Measurements from ENCODE around the gene HOXA10. TPM values are rescaled to one million over a fixed set of nuclear protein-coding genes. Genes with fewer than 3 reads are reported as not detected.

HOXA10 gene
- total RNA-seq, 1 experiment from 2014 or later, result not detected

DNA sequence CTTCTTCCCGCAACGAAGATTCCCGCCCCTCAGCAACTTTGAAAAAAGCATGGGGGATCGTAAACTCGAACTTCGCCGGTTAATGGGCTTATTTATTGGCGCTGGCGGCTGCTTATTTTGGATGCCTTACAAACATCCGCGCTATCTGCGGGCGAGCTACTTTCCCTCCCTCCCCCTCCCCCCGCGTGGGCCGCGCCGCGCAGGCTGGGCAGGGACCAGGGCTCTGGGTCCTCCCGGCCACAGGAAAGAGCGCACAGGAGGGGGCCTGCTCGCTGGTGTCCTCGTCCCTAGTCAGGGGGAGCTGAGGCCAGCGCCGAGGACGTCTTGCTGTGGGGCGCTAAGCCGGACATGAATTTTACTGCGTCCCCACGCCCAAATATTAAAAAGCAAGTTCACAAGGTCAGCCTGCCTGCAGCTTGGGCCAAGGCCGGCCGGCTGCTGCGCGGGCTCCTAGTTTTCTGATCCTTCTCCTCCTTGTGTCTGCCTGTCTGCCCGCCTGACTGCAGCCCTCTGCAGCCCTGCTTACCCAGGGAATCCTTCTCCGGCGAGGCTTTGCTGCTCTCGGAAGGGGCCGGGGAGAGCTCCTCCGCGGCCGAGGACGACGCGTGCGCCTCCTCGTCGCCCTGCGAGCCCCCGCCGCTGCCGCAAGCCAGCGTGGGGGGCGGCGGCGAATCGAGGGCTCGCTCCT, 1.2 kb downstream of the HOXA10 start:
- Histone ChIP-seq H3K9me3 (ENCODE audit: insufficient read depth, low read depth) (no peaks in the 10 kb centered on the region), H3K27me3 (ENCODE audit: insufficient read depth, low read depth) (no peaks in the 10 kb centered on the region), H3K36me3 (ENCODE audit: low read depth) (no peaks in the 10 kb centered on the region), H3K79me2 (ENCODE audit: low read depth) (no peaks in the 10 kb centered on the region), H3K27ac (no peak overlapping the region), H3K4me2 (no peak overlapping the region), H3K4me1 (replicated peaks; ENCODE audit: insufficient read depth) (peaks cover 20% of the 10 kb centered on the region), H3K9me2 (ENCODE audit: insufficient read depth) (no peaks in the 10 kb centered on the region), H4K20me1 (ENCODE audit: insufficient read depth) (no peaks in the 10 kb centered on the region), H3K4me3 (no peak overlapping the region), H2AFZ (no peak overlapping the region), H3F3A (ENCODE audit: insufficient read depth, low read depth) (peaks cover 17% of the 10 kb centered on the region)
- DNase-seq, result no peak
- TF ChIP-seq EZH2 (IDR thresholded peaks at IDR 0.05; ENCODE audit: low read depth), result no peak
- TF ChIP-seq, protein P1, sequence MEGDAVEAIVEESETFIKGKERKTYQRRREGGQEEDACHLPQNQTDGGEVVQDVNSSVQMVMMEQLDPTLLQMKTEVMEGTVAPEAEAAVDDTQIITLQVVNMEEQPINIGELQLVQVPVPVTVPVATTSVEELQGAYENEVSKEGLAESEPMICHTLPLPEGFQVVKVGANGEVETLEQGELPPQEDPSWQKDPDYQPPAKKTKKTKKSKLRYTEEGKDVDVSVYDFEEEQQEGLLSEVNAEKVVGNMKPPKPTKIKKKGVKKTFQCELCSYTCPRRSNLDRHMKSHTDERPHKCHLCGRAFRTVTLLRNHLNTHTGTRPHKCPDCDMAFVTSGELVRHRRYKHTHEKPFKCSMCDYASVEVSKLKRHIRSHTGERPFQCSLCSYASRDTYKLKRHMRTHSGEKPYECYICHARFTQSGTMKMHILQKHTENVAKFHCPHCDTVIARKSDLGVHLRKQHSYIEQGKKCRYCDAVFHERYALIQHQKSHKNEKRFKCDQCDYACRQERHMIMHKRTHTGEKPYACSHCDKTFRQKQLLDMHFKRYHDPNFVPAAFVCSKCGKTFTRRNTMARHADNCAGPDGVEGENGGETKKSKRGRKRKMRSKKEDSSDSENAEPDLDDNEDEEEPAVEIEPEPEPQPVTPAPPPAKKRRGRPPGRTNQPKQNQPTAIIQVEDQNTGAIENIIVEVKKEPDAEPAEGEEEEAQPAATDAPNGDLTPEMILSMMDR (conservative IDR thresholded peaks at IDR 0.05), result no peak
- intact Hi-C loops (cut with micrococcal nuclease; ENCODE audit: unreplicated experiment), result no loop called here
- ChIA-PET POLR2A (ENCODE audit: unreplicated experiment) (no interaction called here), CTCF (no interaction called here)
- BruUV-seq (replicated peaks), result no TSS peak

DNA sequence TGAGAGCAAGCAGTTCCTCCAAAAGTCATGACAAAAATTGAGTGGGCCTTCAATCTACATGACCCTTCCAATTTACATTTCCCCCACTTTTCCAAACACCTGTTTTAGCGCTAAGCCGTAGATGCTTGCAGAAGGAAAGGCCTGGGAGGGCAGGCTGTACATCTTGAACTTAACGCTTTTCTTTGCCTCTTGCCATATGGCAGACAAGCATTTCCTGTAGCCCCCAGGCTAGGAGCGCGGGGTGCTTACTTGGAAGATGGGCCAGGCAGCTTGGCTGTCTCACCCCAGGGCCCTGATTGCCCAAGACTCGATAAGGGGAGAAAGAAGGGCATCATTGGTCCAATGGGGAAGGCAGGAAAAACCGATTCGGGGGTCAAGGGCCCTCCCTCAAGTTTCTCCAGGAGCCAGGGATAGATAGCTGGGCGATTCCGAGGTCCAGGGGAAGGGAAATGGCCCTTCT, 1.8 kb downstream of the HOXA10 start:
- ChIA-PET CTCF (no interaction called here), POLR2A (ENCODE audit: unreplicated experiment) (no interaction called here)
- H3K79me2 ChIP-seq (ENCODE audit: low read depth), result no peaks in the 10 kb centered on the region
- no peak overlapping the region for H3K27ac ChIP-seq
- no peak overlapping the region for H3K4me3 ChIP-seq
- H3K36me3 ChIP-seq (ENCODE audit: low read depth), result no peaks in the 10 kb centered on the region
- H4K20me1 ChIP-seq (ENCODE audit: insufficient read depth), result no peaks in the 10 kb centered on the region
- H3K9me2 ChIP-seq (ENCODE audit: insufficient read depth), result no peaks in the 10 kb centered on the region
- H3K4me1 ChIP-seq (replicated peaks; ENCODE audit: insufficient read depth), result peaks cover 20% of the 10 kb centered on the region
- TF ChIP-seq, protein P1 (conservative IDR thresholded peaks at IDR 0.05), result no peak
- TF ChIP-seq EZH2 (IDR thresholded peaks at IDR 0.05; ENCODE audit: low read depth), result no peak
- no peaks in the 10 kb centered on the region for H3K27me3 ChIP-seq (ENCODE audit: insufficient read depth, low read depth)
- H3K4me2 ChIP-seq, result no peak overlapping the region
- H3K9me3 ChIP-seq (ENCODE audit: insufficient read depth, low read depth), result no peaks in the 10 kb centered on the region
- no peak overlapping the region for H2AFZ ChIP-seq
- H3F3A ChIP-seq (ENCODE audit: insufficient read depth, low read depth), result peaks cover 20% of the 10 kb centered on the region
- no TSS peak for BruUV-seq (replicated peaks)
- intact Hi-C loops (cut with micrococcal nuclease; ENCODE audit: unreplicated experiment), result no loop called here
- no peak for DNase-seq

DNA sequence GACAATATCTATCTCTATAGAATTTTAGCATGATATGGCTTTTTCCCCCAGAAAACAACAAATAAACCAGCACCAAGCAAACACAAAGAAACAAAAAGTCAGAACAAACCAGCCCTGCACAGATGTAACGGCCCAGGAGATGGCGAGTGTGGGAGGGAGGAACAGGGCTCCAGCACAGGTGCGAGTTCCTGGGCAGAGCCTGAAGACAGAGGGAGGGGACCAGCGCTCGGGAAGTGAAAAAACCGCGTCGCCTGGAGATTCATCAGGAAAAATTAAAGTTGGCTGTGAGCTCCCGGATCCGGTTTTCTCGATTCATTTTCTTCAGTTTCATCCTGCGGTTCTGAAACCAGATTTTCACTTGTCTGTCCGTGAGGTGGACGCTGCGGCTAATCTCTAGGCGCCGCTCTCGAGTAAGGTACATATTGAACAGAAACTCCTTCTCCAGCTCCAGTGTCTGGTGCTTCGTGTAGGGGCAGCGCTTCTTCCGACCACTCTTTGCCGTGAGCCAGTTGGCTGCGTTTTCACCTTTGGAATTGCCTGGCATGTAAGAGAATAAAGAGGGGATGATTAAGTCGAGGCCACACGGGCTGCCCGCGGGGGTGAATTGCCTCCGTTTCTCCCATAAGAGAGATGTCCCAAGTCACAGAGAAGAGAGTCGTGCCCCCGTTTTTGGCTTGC, 2.3 kb downstream of the HOXA10 start:
- Histone ChIP-seq H3K27ac (no peak overlapping the region), H3K79me2 (ENCODE audit: low read depth) (no peaks in the 10 kb centered on the region), H2AFZ (no peak overlapping the region), H4K20me1 (ENCODE audit: insufficient read depth) (no peaks in the 10 kb centered on the region), H3K9me2 (ENCODE audit: insufficient read depth) (no peaks in the 10 kb centered on the region), H3K4me3 (no peak overlapping the region), H3F3A (ENCODE audit: insufficient read depth, low read depth) (peaks cover 21% of the 10 kb centered on the region), H3K9me3 (ENCODE audit: insufficient read depth, low read depth) (no peaks in the 10 kb centered on the region), H3K36me3 (ENCODE audit: low read depth) (no peaks in the 10 kb centered on the region), H3K4me2 (no peak overlapping the region), H3K4me1 (replicated peaks; ENCODE audit: insufficient read depth) (peaks cover 20% of the 10 kb centered on the region), H3K27me3 (ENCODE audit: insufficient read depth, low read depth) (no peaks in the 10 kb centered on the region)
- intact Hi-C loops (cut with micrococcal nuclease; ENCODE audit: unreplicated experiment), result no loop called here
- POLR2A ChIA-PET (ENCODE audit: unreplicated experiment), result interaction anchor here (0.6 kb wide), 1 partner anchor 637 kb away, joined by 4 read pairs; no protein-coding TSS in a partner anchor
- CTCF ChIA-PET, result no interaction called here
- TF ChIP-seq, protein P1 (conservative IDR thresholded peaks at IDR 0.05), result no peak
- TF ChIP-seq EZH2 (IDR thresholded peaks at IDR 0.05; ENCODE audit: low read depth), result no peak
- no peak for DNase-seq
- no TSS peak for BruUV-seq (replicated peaks)
